GDM1 (cell line): ENCODE data around the gene TNFRSF25.
A peak's percentile ranks its signal among the peaks of the same experiment; 100 is the strongest.

Experiments
- DNase-seq: peaks from one replicate; lab custom pipeline; 2025; lab: John Stamatoyannopoulos, UW

The TNFRSF25 gene

DNA sequence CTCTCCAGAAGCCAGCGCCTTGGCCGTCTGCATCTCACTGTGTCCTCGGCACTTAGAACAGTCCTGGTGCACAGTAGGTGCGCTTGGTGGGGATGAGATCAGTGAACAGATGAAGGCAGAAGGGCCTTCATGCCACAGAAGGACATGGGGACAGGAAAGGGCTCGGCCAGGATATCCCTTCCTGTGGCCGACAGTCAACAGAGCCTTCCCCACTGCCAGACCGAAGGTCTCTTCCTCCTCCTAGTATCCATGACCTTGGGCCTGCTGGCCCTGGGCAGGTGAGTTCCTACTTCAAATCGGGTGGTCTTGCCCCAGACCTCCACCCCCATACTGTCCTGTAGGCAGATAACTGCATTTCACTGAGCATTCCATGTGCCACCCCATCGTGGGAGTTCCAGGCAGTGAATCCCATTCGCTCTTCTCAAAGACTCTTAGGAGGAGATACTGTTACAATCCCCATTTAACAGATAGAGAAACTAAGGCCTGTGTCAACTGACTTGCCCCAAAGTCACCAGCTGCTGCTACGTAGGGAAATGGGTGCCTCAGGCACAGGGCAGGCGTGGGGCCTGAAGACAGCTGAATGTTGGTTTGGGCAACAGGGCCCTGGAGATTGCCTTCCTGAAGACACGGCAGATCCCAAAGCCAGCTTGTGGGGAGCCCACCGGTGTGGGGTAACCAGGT lies 22.0 kb upstream of the TNFRSF25 start:
- DNase-seq, result no peak

GRCh38 chr1:6486433-6487011 lies 20.5 kb upstream of the TNFRSF25 start:
- DNase-seq, result peak; percentile 56

DNA sequence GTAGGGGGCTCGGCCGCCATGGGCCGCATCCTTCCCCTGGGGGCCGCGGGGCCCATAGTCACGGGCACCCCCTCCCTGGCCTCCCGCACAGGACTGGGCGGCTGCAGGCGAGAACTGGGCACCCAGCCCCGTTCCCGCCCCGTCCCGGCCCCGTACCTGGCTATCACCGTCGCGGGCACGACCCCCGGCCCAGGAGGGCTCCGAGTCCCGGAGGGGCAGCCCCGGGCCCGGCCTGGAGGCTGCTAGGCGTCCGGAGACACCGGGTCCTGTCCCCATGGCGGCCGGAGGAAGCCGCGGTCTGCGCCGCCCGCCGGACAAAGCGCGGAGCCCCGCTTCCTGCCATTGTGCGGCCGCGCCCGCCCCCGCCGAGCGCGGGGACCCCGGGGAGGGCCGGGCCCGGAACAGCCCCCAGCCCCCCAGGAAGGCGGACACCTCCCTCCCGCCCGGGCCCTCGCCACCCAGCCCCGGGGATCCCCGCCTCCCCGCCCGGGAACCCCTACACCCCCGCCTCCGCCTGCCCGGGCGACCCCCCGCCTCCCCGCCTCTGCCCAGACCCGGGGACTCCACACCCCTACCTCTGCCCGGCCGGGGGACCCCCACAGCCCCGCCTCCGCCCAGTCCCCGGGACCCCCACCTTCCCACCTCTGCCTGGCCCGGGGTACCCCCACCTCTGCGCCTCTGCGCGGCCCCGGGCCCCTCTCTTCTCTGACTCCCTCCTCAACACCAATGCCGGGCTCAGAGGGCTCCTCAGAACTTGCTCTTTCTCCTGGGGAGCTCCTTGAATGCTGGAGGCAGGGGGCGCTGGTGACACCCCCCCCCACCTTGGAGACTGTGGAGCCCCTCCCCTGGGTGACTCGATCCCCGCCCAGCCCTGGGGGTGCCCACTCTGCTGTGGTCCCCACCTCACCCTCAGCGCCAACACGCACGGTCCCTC lies 19.5 kb upstream of the TNFRSF25 start:
- DNase-seq, result no peak

GRCh38 chr1:6484826-6485167 lies 18.8 kb upstream of the TNFRSF25 start:
- no peak for DNase-seq

DNA sequence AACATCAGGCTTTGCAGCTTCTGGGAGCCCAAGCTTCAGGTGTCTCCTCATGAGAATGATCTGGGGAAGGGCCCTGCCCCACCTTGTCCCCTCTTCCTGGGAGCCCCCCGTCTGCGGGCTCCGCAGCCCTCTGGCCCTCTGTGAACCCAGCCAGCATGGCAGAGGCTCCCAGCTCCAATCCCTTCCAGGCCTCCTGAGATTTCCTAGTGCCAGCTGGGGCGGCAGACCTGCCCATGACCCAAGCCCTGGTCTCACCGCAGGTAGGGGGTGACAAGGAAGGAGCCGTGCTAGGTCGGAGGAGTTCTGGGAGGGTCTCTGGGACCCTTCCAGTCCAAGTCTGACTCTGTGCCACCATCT lies 17.8 kb upstream of the TNFRSF25 start:
- no peak for DNase-seq

DNA sequence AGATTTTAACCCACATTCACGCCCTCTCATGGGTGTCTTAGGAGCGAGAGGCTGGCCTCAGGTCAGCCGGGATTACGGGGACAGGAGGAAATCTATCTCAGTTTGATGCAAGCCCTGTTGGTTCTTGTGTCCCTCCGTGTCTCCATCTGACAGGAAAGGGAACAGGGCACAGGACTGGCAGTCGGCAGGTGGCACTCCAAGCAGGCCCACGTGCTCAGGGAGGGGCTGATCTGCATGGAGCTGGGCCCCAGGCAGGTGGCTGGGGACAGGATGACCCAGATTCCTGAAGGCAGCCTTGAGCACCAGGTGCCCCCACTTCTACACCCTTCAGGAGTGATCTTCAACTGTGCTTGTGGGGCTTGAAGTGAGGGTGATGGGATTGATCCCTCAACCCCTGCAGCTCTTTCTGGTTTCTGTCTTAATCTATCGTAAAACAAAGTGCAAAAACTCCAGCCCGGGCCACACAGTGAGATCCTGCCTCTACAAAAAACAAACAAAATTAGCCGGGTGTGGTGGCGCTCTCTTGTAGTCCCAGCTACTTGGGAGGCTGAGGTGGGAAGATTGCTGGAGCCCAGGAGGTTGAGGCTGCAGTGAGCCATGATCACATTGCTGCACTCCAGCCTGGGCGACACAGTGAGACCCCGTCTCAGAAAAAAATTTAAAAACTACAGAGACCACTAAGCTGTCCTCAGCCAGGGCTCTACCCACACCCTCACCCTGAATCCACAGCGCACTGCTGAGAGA lies 17.2 kb upstream of the TNFRSF25 start:
- DNase-seq, result no peak

- DNase-seq, result no peak
These were observed 15.8 kb upstream of the TNFRSF25 start for GRCh38 chr1:6481820-6482219.

- no peak for DNase-seq
These were observed 11.3 kb upstream of the TNFRSF25 start for GRCh38 chr1:6477039-6477820.

DNA sequence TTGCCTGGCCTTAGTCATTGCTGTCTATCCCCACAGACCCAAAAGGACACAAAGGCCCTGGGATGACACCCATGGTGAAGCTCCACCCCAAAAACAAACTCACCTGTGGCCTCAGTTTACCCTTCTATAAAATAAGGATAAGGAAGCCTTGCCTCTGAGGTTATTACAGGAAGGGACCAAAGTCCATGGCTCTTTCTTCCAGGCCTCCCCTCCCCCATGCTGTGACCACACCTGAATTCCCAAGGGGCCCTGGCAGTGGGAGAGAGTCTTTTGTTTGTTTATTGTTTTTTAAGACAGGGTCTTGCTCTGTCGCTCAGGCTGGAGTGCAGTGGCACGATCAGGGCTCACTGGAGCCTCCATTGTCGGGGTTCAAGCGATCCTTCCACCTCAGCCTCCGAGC lies 10.5 kb upstream of the TNFRSF25 start:
- DNase-seq, result no peak

GRCh38 chr1:6475381-6476133 lies 9.6 kb upstream of the TNFRSF25 start:
- DNase-seq, result peak; percentile 4

DNA sequence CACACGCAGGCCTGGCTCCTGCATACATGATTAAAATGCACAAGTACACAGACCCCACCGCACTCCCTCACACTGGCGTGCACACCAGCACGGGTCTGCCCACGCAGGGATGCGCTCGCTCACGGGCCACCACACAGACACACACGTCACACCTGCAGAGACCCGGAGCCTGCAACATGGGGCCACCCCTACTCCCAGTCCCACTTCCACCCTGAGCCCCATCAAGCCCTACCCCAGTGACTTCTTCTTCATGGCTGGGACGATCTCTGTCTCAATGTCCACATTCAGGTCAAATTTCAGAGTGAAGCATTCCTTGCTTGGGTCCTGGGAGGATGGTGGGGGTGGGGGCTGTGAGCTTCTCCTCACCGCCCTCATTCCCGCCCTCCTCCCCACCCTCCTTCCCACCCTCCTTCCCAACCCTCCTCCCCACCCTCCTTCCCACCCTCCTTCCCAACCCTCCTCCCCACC lies 8.9 kb upstream of the TNFRSF25 start:
- no peak for DNase-seq

GRCh38 chr1:6473974-6474814 lies 8.2 kb upstream of the TNFRSF25 start:
- DNase-seq, result no peak

DNA sequence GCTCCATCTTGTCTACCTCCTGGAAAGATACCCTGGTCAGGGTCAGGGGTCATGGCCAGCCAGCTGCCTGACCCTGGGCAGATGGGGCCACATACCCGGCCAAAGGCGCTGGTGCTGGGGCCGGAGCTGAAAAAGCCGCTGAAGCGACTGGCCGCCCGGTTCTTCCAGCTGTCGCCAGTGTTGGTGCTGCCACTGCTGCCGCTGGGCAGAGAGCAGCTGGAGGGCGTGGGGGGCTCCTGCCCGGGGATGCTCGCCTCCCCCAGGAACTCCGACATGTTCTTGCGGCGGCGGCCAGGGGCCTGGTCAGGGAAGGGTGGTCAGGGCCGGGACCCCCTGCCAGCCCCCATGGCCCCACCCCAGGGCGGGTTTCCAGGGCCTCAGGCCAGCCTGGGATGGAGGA lies 7.2 kb upstream of the TNFRSF25 start:
- no peak for DNase-seq

- DNase-seq, result no peak
These were observed 6.4 kb upstream of the TNFRSF25 start for GRCh38 chr1:6472391-6472790.

DNA sequence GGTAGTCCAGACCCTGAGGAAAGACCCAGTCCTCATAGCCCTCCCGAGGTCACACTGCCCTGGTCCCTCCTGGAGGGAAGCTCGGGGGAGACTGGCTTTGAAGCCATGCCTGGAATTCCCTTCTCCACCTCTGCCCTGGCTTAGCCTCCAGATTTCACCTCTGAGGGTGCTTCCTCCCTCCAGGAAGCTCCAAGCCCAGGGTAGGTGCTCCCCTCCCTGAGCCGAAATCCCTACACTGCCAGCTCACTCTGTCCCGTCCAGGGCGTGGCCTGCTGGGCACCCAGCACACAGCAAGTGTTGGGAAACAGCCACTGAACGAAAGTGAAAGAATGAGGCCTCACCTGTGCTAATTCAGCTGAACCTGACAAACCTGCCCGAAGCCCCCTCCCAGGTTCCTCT lies 6.0 kb upstream of the TNFRSF25 start:
- no peak for DNase-seq

DNA sequence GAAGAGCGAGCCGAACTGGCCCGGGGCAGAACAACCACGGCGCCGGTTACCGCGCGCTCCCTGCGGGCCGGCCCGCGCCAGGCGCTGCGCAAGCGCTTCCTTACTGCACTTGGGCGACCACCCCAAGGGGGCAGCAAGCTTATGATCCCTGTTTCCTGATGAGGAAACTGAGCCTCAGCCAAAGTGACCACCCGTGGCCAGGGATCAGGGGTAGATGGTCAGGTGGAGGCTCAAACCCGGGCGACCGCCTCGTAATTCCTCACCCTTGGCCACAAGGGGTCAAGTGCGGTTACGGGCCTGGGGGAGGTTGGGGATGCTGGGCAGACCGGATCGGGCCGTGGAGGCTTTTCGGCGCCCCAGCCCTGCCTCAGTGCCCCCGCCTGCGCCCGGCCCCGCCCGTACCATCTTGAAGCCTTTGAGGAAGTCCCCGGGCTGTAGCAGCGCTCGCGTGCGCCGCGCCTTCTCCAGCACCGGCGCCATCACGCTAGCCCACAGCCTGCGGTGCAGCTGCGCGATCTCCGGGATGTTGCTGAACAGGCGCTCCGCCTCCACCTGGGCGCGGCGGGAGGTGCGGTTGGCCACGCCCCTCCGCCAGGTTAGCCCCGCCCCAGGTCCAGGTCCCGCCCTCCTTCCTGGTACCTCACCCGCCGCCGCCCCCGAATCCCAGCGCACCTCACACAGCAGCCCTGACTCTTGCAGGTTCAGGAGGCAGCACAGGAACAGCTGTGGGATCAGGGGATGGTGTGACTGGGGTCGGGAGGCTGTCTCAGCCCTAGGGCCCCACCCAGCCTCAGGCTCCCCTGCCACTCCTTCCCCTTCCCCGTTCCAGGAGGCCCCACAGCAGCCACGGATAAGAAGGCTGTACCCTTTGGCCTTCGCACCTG lies 5.4 kb upstream of the TNFRSF25 start:
- DNase-seq, result no peak

DNA sequence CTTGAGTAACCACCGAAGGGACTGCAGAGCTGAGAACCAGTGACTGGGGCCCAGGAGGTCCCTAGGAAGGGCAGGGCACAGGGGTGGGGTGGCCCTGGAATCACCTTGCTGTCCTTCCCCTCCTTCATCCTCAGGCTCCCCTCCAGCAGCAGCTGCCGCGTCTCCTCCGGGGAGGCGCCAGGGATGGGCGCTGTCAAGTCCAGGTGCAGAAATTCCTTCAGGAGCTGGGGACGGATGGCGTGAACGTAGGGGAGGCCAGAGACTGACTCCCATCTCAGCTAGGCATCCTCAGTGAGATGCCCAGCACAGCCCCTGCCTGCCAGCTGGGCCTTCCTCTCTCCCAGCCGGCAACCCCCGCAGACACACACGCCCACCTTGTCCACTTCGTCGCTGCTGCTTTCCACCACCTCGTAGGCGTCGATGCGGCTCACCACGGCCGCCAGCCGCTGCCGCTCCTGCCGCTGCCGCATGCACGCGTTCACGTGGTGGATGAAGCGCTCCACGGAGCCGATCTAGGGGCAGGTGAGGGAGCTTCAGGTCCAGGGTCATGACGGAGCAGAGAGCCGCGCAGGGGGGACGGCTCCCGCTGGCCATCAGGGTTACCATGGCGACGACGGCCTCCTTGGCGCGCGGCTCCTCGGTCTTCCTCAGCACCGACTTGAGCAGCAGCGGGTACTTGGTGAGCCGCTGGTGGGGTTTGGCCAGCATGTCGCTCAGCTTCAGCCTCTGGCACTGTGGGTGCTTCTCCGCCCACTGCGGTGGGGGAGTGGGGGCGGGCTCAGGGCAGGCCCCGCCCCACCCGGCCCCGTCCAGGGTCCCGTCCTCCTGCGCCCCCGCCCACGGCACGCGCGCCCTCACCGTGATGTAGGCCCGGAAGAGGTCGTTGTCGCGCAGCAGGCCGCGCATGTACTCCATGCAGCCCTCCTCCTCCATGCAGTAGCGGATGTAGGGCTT lies 4.4 kb upstream of the TNFRSF25 start:
- DNase-seq, result no peak
